ENCODE data around the gene ATG9A. TPM values are rescaled to one million over a fixed set of nuclear protein-coding genes. Genes with fewer than 3 reads are reported as not detected.
"Not testable (repeated sequence)": the region's sequence is repeated elsewhere in the genome, so short reads cannot be mapped to it uniquely, and the experiment has no call there.

ATG9A gene
- total and polyA plus RNA-seq, 4 donors, result 26.2 to 59.8 (median 50.9) TPM

DNA sequence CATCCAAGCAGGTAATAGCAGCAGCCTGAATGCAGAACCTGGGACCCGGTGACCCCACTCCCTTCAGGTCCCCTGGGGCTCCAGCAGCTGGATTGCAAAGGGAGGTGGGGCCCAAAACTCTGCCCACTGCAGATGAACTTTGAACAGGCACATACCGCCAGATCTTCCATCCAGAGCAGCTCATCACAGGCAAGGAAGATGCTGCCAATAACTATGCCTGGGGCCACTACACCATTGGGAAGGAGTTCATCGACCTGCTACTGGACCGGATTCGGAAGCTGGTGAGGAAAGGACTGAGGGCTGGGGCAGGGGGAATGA, 40.6 kb upstream of the ATG9A start:
- H3K27ac ChIP-seq (ENCODE audit: low read depth, low read length), result no peak overlapping the region
- H3K9me3 ChIP-seq (ENCODE audit: control insufficient read depth, insufficient read depth, low read length), result no peaks in the 10 kb centered on the region
- peaks cover 18% of the 10 kb centered on the region for H3K27me3 ChIP-seq (ENCODE audit: control insufficient read depth, insufficient read depth, low read length)
- H3K4me1 ChIP-seq (ENCODE audit: control insufficient read depth, insufficient read depth, low read length), result no peaks in the 10 kb centered on the region
- WGBS (ENCODE audit: insufficient coverage), result 98% methylated on average over 5 of the region's 5 CpGs
- H3K36me3 ChIP-seq (ENCODE audit: control insufficient read depth, insufficient read depth, low read length), result no peaks in the 10 kb centered on the region
- DNase-seq (ENCODE audit: low read depth in 4 of 6, low spot score in 6 of 6), result no peak
- H3K4me3 ChIP-seq (ENCODE audit: low read depth, low read length), result no peak overlapping the region

DNA sequence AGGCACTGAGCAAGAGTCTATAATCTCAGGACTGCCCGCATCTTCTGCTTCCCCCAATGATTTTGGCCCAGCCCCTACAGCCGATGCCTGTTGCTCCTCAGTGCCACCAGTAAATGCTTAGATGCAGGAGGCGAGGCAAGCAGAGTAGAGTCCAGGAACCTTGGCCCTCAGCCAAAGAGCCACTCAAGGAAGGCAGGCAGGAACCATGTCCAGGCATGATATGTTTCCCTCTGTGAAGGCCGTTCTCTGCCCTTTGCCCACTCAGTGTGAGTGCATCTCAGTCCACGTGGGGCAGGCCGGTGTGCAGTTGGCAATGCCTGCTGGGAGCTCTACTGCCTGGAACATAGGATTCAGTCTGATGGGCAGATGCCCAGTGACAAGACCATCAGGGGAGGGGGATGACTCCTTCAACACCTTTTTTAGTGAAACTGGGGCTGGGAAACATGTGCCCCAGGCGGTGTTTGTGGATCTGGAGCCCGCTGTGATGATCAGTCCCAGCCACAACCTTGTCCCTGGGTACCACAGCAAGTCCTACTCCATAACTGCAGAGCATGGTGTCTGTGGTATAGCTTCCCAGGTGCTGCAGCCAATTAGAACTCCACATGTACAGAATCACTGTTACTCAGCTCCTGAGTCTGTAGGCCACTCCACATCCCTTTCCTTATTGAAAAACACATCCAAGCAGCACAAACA, 40.1 kb upstream of the ATG9A start:
- H3K27me3 ChIP-seq (ENCODE audit: control insufficient read depth, insufficient read depth, low read length), result peaks cover 16% of the 10 kb centered on the region
- no peaks in the 10 kb centered on the region for H3K36me3 ChIP-seq (ENCODE audit: control insufficient read depth, insufficient read depth, low read length)
- WGBS (ENCODE audit: insufficient coverage), result 59% methylated on average over 8 of the region's 8 CpGs
- H3K9me3 ChIP-seq (ENCODE audit: control insufficient read depth, insufficient read depth, low read length), result no peaks in the 10 kb centered on the region
- no peak overlapping the region for H3K27ac ChIP-seq (ENCODE audit: low read depth, low read length)
- H3K4me1 ChIP-seq (ENCODE audit: control insufficient read depth, insufficient read depth, low read length), result no peaks in the 10 kb centered on the region
- DNase-seq (ENCODE audit: low read depth in 4 of 6, low spot score in 6 of 6), result no peak
- no peak overlapping the region for H3K4me3 ChIP-seq (ENCODE audit: low read depth, low read length)

DNA sequence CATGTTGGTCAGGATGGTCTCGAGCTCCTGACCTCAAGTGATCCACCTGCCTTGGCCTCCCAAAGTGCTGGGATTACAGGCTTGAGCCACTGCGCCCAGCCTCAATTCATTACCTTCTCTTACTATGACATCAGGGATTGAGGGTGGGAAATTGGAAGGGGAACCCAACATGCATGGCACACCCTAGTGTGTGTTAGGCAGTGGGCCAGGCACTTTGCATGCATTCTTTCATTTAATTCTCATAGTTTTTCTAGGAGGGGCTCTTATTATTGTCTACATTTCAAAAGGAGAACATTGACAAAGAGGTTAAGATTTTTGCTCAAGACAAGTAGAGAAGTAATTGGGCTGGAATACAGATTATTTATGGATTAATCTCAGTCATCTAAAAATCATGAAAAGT, 38.9 kb upstream of the ATG9A start:
- Histone ChIP-seq H3K27me3 (ENCODE audit: control insufficient read depth, insufficient read depth, low read length) (peaks cover 15% of the 10 kb centered on the region), H3K27ac (ENCODE audit: low read depth, low read length) (no peak overlapping the region), H3K36me3 (ENCODE audit: control insufficient read depth, insufficient read depth, low read length) (no peaks in the 10 kb centered on the region), H3K4me1 (ENCODE audit: control insufficient read depth, insufficient read depth, low read length) (no peaks in the 10 kb centered on the region), H3K9me3 (ENCODE audit: control insufficient read depth, insufficient read depth, low read length) (no peaks in the 10 kb centered on the region), H3K4me3 (ENCODE audit: low read depth, low read length) (no peak overlapping the region)
- no CpG with 5 or more reads among the region's 2 CpGs for WGBS (ENCODE audit: insufficient coverage)
- DNase-seq (ENCODE audit: low read depth in 4 of 6, low spot score in 6 of 6), result no peak

DNA sequence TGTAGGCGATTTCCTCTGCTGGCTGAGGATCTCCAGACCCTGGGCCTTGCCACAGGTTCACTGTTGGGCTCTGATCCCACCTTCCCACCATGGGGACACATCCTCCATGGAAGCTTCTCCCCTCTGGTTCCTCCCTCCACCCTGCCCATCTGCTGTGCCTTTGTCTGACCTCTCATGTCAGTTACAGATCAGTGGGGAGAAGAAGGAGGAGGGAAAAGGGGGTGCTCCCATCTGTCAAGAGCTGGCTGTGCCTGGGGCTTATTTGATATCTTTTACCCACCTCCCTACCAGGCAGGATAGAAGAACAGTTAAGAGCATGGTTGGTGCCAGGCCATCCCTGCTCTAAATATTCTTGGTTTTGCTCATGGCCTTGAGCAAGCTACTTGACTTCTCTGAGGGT, 37.5 kb upstream of the ATG9A start:
- no peak for DNase-seq (ENCODE audit: low read depth in 4 of 6, low spot score in 6 of 6)
- Histone ChIP-seq H3K36me3 (ENCODE audit: control insufficient read depth, insufficient read depth, low read length) (no peaks in the 10 kb centered on the region), H3K4me1 (ENCODE audit: control insufficient read depth, insufficient read depth, low read length) (no peaks in the 10 kb centered on the region), H3K27me3 (ENCODE audit: control insufficient read depth, insufficient read depth, low read length) (peaks cover 9% of the 10 kb centered on the region), H3K9me3 (ENCODE audit: control insufficient read depth, insufficient read depth, low read length) (no peaks in the 10 kb centered on the region), H3K27ac (ENCODE audit: low read depth, low read length) (no peak overlapping the region), H3K4me3 (ENCODE audit: low read depth, low read length) (no peak overlapping the region)
- WGBS (ENCODE audit: insufficient coverage), result 60% methylated on average over 1 of the region's 1 CpG

DNA sequence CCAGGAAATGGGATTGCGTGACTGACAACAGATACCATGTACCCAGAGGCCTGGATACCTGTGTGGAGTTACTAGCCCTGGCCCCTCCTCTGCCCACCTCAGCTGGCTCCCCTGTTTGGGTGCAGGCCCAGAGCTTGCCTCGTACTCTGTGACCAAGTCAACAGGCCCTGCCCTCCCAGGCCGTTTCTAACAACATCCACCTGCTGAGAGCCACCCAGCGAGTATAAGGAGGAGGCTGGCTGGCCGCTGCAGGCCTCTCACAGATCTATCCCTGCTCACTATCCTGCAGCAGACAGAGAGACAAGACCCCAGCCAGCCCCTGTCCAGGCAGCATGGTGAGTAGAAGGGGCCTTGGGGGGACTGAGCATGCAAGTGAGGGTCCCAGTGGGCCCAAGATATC, 36.8 kb upstream of the ATG9A start:
- 62% methylated on average over 2 of the region's 5 CpGs for WGBS (ENCODE audit: insufficient coverage)
- Histone ChIP-seq H3K27me3 (ENCODE audit: control insufficient read depth, insufficient read depth, low read length) (peaks cover 15% of the 10 kb centered on the region), H3K4me1 (ENCODE audit: control insufficient read depth, insufficient read depth, low read length) (no peaks in the 10 kb centered on the region)

DNA sequence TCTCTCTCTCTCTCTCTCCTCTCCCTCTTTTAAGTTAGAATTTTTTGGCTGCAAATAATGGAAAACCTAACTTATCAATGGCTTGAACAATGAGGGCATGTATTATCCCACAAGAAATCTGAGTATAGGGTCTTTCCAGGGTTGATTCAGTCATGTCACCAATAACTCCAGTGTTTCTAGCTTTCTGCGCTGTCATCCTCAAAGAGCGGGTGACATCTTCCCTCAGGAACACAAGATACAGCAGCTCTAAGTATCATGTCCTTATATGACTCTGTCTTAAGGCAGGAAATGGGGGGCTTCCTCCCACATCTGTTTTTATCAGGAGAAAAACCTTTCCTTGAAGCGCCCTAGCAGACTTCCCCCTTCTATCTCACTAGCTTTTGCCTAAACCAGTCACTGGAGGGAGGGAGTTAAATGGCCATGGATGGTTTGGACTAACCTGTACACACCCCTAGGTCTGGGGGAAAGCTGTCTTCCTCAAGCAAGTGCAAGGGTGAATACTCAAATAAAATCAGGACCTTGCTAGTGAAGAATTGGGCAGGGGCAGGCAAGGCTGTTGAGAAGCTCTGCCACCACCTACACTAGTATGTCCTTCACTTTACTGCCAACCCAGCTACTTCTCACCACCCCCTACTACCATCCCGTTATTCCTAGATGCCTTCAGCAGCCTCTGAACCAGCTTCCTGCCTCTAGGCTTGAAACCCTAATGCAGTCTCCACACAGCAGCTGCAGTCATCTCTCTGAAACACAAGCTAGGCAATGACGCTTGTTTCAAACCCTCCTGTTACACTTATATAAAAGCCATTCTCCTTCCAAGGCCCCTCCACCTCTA, 31.8 kb upstream of the ATG9A start:
- WGBS (ENCODE audit: insufficient coverage), result 49% methylated on average over 2 of the region's 5 CpGs
- no peak overlapping the region for H3K4me3 ChIP-seq (ENCODE audit: low read depth, low read length)
- no peaks in the 10 kb centered on the region for H3K36me3 ChIP-seq (ENCODE audit: control insufficient read depth, insufficient read depth, low read length)
- H3K27me3 ChIP-seq (ENCODE audit: control insufficient read depth, insufficient read depth, low read length), result peaks cover 40% of the 10 kb centered on the region
- DNase-seq (ENCODE audit: low read depth in 4 of 6, low spot score in 6 of 6), result no peak
- H3K9me3 ChIP-seq (ENCODE audit: control insufficient read depth, insufficient read depth, low read length), result no peaks in the 10 kb centered on the region
- H3K27ac ChIP-seq (ENCODE audit: low read depth, low read length), result no peak overlapping the region
- no peaks in the 10 kb centered on the region for H3K4me1 ChIP-seq (ENCODE audit: control insufficient read depth, insufficient read depth, low read length)

More for the DNA sequence above, 36.8 kb upstream of the ATG9A start:
- H3K27ac ChIP-seq (ENCODE audit: low read depth, low read length), result no peak overlapping the region
- no peak overlapping the region for H3K4me3 ChIP-seq (ENCODE audit: low read depth, low read length)
- H3K9me3 ChIP-seq (ENCODE audit: control insufficient read depth, insufficient read depth, low read length), result no peaks in the 10 kb centered on the region
- DNase-seq (ENCODE audit: low read depth in 4 of 6, low spot score in 6 of 6), result no peak
- no peaks in the 10 kb centered on the region for H3K36me3 ChIP-seq (ENCODE audit: control insufficient read depth, insufficient read depth, low read length)

DNA sequence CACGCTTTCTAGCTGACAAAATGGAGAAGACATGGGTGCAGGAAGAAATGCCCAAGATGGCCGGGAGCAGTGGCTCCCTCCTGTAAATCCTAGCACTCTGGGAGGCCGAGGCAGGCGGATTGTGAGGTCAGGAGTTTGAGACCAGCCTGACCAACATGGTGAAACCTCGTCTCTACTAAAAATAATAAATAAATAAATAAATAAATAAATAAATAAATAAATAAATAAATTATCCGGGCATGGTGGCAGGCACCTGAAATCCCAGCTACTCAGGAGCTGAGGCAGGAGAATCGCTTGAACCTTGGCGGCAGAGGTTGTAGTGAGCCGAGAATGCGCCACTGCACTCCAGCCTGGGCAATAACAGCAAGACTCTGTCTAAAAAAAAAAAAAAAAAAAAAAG, 29.5 kb upstream of the ATG9A start:
- H3K9me3 ChIP-seq (ENCODE audit: control insufficient read depth, insufficient read depth, low read length); H3K36me3 ChIP-seq (ENCODE audit: control insufficient read depth, insufficient read depth, low read length); DNase-seq (ENCODE audit: low read depth in 4 of 6, low spot score in 6 of 6); H3K27ac ChIP-seq (ENCODE audit: low read depth, low read length); H3K4me3 ChIP-seq (ENCODE audit: low read depth, low read length): not testable (repeated sequence)
- 85% methylated on average over 5 of the region's 10 CpGs for WGBS (ENCODE audit: insufficient coverage)
- Histone ChIP-seq H3K4me1 (ENCODE audit: control insufficient read depth, insufficient read depth, low read length) (peaks cover 11% of the 10 kb centered on the region), H3K27me3 (ENCODE audit: control insufficient read depth, insufficient read depth, low read length) (peaks cover 63% of the 10 kb centered on the region)

DNA sequence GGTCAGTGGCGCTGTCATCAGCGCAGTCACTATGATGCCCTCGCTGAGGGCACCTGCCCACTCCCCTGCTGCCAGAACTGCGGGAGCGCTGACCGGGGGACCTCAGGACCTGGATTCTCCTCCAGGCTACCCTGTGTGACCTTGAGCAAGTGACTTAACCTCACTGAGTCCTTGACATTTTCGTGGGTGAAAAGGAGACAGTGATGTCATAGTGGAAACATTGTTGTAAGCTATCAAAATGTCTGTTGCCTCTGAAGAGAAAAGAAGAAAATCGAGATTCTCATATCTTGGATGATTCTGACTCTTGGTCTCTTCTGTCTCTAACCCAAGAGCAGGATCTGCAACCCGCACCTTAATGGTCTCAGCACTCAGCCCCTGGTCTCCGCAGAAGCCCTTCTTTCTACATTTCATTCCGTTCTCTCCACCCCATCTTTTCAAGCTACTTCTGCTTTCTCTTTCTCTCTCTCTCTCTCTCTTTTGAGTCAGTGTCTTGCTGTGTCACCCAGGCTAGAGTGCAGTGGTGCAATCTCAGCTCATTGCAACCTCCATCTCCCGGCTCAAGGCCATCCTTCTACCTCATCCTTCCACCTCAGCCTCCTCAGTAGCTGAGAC, 25.3 kb upstream of the ATG9A start:
- 22% methylated on average over 12 of the region's 12 CpGs for WGBS (ENCODE audit: insufficient coverage)
- H3K27ac ChIP-seq (ENCODE audit: low read depth, low read length), result no peak overlapping the region
- H3K27me3 ChIP-seq (ENCODE audit: control insufficient read depth, insufficient read depth, low read length), result peaks cover 66% of the 10 kb centered on the region

DNA sequence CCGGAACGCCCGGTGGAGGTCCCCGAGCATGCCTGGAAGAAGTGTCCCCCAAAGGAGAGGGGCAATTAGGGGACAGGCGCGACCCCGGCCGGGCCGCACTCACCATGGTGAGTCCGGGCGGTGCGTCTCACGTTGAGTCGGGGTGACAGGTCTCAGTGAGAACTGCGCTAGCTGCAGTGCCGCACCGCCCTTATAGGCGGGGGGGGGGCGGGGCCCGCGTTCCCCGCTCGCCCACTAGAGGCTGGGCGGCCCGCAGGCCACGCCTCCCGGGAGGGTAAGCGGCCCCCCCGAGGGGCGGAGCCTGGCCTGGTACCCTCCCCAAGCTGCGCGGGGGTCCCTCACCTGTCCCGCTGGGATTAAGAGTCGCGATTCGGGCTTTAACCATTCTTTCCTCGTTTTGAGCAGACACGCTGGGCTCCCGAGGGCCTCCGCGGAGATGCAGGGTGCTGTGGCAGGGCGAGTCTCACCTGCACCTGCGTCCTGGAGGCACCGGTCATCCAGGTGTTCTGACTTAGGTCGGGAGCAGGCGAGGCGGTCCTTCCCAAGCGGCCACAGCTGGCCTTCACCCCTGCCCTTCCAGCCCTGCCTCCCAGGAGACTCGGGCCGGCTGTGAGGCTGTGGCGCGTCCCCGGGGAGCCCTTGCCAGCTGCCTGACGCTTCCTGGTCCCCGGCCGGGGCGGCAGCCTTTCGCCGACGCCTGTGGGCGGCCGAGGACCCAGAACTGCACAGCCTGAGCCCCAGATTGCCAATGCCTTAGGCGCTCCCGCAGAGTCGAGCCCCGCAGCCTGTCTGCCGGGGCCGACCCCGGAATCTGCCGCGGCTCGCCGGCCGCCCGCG, 24.5 kb upstream of the ATG9A start, which contains the start of gene TUBA4A:
Gene TUBA4A (minus strand): TSS at position 166 of the 837 bp plus-strand sequence. CDS start 60 bp downstream, at position 106.
- Histone ChIP-seq H3K4me1 (ENCODE audit: control insufficient read depth, insufficient read depth, low read length) (peaks cover 42% of the 10 kb centered on the region), H3K36me3 (ENCODE audit: control insufficient read depth, insufficient read depth, low read length) (peaks cover 10% of the 10 kb centered on the region), H3K9me3 (ENCODE audit: control insufficient read depth, insufficient read depth, low read length) (no peaks in the 10 kb centered on the region), H3K27ac (ENCODE audit: low read depth, low read length) (no peak within 1 kb of the TSS), H3K27me3 (ENCODE audit: control insufficient read depth, insufficient read depth, low read length) (peaks cover 61% of the 10 kb centered on the region), H3K4me3 (ENCODE audit: low read depth, low read length) (peak within 1 kb of the TSS; percentile 36)
- peak in 2 of 6 donors; percentile 71 to 79 for DNase-seq (ENCODE audit: low read depth in 4 of 6, low spot score in 6 of 6)
- under 1% methylated on average over 76 of the region's 76 CpGs for WGBS (ENCODE audit: insufficient coverage)

More for the DNA sequence above, 25.3 kb upstream of the ATG9A start:
- Histone ChIP-seq H3K36me3 (ENCODE audit: control insufficient read depth, insufficient read depth, low read length) (peaks cover 7% of the 10 kb centered on the region), H3K9me3 (ENCODE audit: control insufficient read depth, insufficient read depth, low read length) (no peaks in the 10 kb centered on the region), H3K4me1 (ENCODE audit: control insufficient read depth, insufficient read depth, low read length) (peaks cover 35% of the 10 kb centered on the region), H3K4me3 (ENCODE audit: low read depth, low read length) (no peak overlapping the region)
- DNase-seq (ENCODE audit: low read depth in 4 of 6, low spot score in 6 of 6), result no peak

Data from spinal cord (tissue), 10 donors.